Osteoblast (primary cell): ENCODE results near the gene DYNC1I1. TPM values are rescaled to one million over a fixed set of nuclear protein-coding genes. Genes with fewer than 3 reads are reported as not detected.

Experiments used
- DNase-seq: peaks from one replicate; pipeline ENCODE4 v3.0.0; 2011; ENCODE audit warnings: low spot score, mixed read lengths; ENCODE audit not compliant: insufficient read length; ENCODE audit errors: missing footprints
- H2AFZ ChIP-seq: 2 replicates; pipeline ENCODE4 v1.6.0; 2011; ENCODE audit warnings: mild to moderate bottlenecking, low read length
- H3K27ac ChIP-seq: 2 replicates; pipeline ENCODE4 v1.5.1; 2011; ENCODE audit warnings: mild to moderate bottlenecking, low read depth, low read length, moderate library complexity
- H3K27me3 ChIP-seq: 2 replicates; pipeline ENCODE4 v1.6.0; 2012; ENCODE audit warnings: mild to moderate bottlenecking, control low read depth, inconsistent platforms, low read length, moderate library complexity; ENCODE audit not compliant: insufficient read depth
- H3K36me3 ChIP-seq: 2 replicates; pipeline ENCODE4 v1.5.1; 2011; ENCODE audit warnings: mild to moderate bottlenecking, low read length, control low read depth, moderate library complexity; ENCODE audit not compliant: insufficient read depth
- H3K4me1 ChIP-seq: 2 replicates; pipeline ENCODE4 v1.5.1; 2011; ENCODE audit warnings: mild to moderate bottlenecking, low read length, control low read depth, moderate library complexity; ENCODE audit not compliant: insufficient read depth
- H3K4me2 ChIP-seq: 2 replicates; pipeline ENCODE4 v1.6.0; 2011; ENCODE audit warnings: mild to moderate bottlenecking, low read length; ENCODE audit not compliant: insufficient read depth
- H3K4me3 ChIP-seq: fragments of 200-600 bp; sonication (generic); 3 replicates; pipeline ENCODE4 v1.5.1; 2012; ENCODE audit warnings: mild to moderate bottlenecking, low read length, inconsistent platforms; ENCODE audit not compliant: insufficient read depth
- H3K79me2 ChIP-seq: 2 replicates; pipeline ENCODE4 v1.6.0; 2012; ENCODE audit warnings: mild to moderate bottlenecking, low read length, control low read depth, inconsistent platforms; ENCODE audit not compliant: insufficient read depth
- H3K9me3 ChIP-seq: 2 replicates; pipeline ENCODE4 v1.5.1; 2011; ENCODE audit warnings: low read depth, low read length, control low read depth
- H4K20me1 ChIP-seq: 2 replicates; pipeline ENCODE4 v1.6.0; 2012; ENCODE audit warnings: mild to moderate bottlenecking, low read length, control low read depth; ENCODE audit not compliant: insufficient read depth
- total RNA-seq: library from RNA; depleted of rRNA; stranded (reverse); fragments of >200 nt; gene quantifications from 2 replicates; pipeline ENCODE4 v1.2.3, GENCODE V29; 2012
- TF ChIP-seq, protein P1 (sequence below): IDR thresholded peaks from 2 replicates; pipeline ENCODE4 v1.5.1; 2011; ENCODE audit warnings: mild to moderate bottlenecking, low read depth, low read length, moderate library complexity; ENCODE audit errors: extremely low read depth

The DYNC1I1 gene
- total RNA-seq, 1 donor = 2.2 TPM

DNA sequence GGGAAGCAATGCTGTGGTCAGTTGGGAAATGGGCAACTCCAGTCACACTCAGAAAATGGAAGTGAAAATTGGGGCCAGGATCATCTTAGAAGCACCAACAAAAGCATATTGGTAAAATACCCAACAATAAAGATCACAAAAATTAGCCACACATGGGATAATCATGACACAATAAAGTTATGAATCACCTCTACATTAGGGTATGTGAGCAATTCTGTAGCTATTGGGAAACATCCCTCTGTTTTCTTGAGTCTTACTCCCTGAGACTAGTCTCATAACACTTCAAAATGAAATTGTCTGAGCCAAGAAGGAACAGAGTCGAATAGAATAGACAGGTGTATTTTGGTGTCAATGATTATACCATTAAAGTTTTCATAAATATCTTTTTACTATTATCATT lies 178.3 kb downstream of the DYNC1I1 start:
- Histone ChIP-seq H3K4me3 (no peak overlapping the region), H3K4me2 (no peak overlapping the region), H2AFZ (no peak overlapping the region), H3K4me1 (no peaks in the 10 kb centered on the region), H3K36me3 (no peaks in the 10 kb centered on the region), H4K20me1 (no peaks in the 10 kb centered on the region), H3K27me3 (no peaks in the 10 kb centered on the region), H3K79me2 (no peaks in the 10 kb centered on the region), H3K27ac (no peak overlapping the region), H3K9me3 (no peaks in the 10 kb centered on the region)
- TF ChIP-seq, protein P1, sequence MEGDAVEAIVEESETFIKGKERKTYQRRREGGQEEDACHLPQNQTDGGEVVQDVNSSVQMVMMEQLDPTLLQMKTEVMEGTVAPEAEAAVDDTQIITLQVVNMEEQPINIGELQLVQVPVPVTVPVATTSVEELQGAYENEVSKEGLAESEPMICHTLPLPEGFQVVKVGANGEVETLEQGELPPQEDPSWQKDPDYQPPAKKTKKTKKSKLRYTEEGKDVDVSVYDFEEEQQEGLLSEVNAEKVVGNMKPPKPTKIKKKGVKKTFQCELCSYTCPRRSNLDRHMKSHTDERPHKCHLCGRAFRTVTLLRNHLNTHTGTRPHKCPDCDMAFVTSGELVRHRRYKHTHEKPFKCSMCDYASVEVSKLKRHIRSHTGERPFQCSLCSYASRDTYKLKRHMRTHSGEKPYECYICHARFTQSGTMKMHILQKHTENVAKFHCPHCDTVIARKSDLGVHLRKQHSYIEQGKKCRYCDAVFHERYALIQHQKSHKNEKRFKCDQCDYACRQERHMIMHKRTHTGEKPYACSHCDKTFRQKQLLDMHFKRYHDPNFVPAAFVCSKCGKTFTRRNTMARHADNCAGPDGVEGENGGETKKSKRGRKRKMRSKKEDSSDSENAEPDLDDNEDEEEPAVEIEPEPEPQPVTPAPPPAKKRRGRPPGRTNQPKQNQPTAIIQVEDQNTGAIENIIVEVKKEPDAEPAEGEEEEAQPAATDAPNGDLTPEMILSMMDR = no peak
- DNase-seq = no peak

DNA sequence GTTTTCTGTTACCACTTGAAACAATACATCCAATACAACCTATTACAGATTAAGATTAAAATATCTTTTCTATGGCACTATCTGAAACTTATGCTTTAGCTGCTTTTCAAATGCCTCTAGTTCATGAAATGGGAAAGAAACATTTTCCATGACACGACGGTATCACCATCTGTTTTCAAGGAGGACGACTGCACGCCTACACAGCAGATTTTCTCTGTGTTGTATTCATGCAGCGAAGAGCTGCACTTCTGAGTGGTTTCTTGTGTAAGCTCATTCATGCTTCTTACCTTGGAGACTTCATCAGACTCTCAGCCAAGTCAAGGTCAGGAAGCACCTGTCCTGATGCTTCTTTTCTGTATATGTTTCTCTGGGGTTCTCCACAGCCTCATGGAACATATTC lies 179.2 kb downstream of the DYNC1I1 start:
- H3K4me2 ChIP-seq = no peak overlapping the region
- H3K79me2 ChIP-seq = no peaks in the 10 kb centered on the region
- H3K27ac ChIP-seq = no peak overlapping the region
- no peaks in the 10 kb centered on the region for H4K20me1 ChIP-seq
- no peak overlapping the region for H2AFZ ChIP-seq
- no peaks in the 10 kb centered on the region for H3K36me3 ChIP-seq
- H3K9me3 ChIP-seq = no peaks in the 10 kb centered on the region
- TF ChIP-seq, protein P1 = no peak
- H3K27me3 ChIP-seq = no peaks in the 10 kb centered on the region
- no peak for DNase-seq
- no peak overlapping the region for H3K4me3 ChIP-seq
- H3K4me1 ChIP-seq = no peaks in the 10 kb centered on the region

DNA sequence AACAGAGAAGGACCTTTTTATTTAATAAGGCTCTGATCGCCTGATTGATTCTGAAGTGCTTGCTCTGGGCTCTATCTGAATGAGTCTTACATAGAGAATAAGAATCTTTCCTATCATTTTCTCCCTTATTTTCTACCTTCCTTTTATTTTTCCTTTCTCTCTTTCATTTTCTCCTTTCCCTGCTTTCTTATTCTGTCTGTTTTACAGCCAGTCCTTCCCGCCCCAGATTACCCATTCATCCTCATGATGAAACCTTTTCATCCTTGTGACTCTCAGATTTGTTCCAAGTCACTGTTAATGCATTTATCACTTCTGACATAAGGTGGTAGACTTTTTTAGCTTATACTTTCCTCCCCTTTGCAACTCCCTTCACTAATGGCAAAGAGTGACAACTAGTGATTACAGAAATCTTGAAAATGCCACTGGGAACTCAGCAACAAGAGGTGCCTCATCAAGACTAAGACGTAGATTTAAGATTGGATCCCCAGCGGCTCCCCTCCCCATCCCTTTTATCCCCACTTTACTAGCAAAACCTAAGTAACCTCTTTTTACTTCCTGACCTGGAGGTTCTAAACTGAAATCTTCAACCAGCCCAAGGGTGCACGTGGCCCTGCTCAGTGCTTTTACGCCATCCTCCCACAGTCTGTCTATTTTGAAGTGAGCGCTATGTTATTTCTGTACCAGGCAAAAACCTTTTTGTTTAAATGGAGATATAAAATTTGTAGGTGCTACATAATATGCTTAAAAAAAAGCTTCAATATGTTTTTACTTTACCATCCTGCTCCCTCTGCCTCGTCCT lies 179.8 kb downstream of the DYNC1I1 start:
- no peaks in the 10 kb centered on the region for H4K20me1 ChIP-seq
- H3K27me3 ChIP-seq = no peaks in the 10 kb centered on the region
- no peak for DNase-seq
- no peaks in the 10 kb centered on the region for H3K4me1 ChIP-seq
- no peaks in the 10 kb centered on the region for H3K9me3 ChIP-seq
- no peak overlapping the region for H3K4me2 ChIP-seq
- TF ChIP-seq, protein P1 = no peak
- no peaks in the 10 kb centered on the region for H3K36me3 ChIP-seq
- H3K79me2 ChIP-seq = no peaks in the 10 kb centered on the region
- H2AFZ ChIP-seq = no peak overlapping the region
- H3K4me3 ChIP-seq = no peak overlapping the region
- H3K27ac ChIP-seq = no peak overlapping the region

DNA sequence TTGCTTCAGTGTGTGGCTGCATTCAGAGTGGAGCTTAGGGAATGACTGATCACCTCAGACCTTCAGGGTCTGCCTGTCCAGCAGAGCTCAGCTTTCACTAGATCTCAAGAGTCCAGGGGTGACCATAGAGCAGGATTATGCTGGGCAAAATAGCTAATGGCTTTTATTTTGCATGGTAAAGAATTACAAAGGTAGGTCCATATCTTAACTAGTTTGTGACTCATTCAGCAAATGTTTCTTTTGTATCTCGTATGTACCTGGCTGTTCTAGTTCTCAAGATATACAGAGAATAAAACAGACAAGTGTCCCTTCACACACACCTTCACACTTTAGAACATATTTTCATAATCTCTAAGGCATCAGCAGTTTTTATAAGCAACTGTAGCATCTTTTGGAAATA lies 180.5 kb downstream of the DYNC1I1 start:
- no peak for DNase-seq
- TF ChIP-seq, protein P1 = no peak
- Histone ChIP-seq H3K9me3 (no peaks in the 10 kb centered on the region), H3K79me2 (no peaks in the 10 kb centered on the region), H3K27ac (no peak overlapping the region), H3K4me1 (no peaks in the 10 kb centered on the region), H2AFZ (no peak overlapping the region), H4K20me1 (no peaks in the 10 kb centered on the region), H3K4me2 (no peak overlapping the region), H3K27me3 (no peaks in the 10 kb centered on the region), H3K4me3 (no peak overlapping the region), H3K36me3 (no peaks in the 10 kb centered on the region)
